NCI-H345 (cell line): ENCODE results near the gene SRGAP3.

Experiments
- DNase-seq: peaks from one replicate; lab custom pipeline; 2025; lab: John Stamatoyannopoulos, UW

SRGAP3 gene

DNA sequence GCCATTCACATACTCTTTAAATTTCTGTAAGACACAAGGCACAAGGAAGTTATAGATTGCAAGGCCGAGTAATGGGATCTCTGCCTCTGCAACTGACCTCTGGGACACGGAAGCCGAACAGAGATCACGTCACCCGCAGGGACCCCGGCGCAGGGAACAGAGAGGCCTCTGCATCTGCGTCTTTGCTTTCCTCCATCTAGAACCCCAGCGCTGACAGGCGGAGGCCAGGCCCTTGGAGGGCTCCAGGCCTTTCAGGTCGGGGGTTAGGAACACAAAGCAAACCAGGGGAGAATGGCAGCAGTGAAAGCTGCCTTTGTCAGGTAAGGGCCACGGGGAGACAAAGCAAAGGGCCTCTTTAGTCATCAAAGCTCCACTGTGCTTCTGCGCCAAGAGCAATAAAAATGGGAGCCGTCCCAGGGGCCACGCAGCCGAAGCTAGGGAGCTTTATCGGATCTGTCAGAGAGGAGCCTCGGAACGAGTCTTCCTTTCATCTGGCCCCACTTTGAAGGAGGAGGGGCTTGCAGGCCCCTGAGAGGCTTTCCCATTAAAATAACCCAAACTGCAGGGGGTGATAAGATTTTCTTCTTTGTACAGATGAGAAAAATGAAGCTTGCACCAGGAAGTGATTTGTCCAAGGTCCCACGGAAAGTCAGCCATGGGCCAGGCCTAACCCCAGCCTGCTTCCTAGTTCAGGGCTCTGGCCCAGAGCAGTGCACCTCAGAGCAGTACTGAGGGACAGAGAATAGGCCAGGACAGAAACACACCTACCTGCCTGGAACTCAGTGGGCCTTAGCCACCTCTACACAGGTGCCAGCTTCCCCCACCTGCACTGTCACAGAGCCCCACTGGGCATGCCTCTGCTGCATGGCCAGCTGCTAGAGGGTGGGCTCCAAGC, 201.7 kb downstream of the SRGAP3 start:
- DNase-seq, result no peak

DNA sequence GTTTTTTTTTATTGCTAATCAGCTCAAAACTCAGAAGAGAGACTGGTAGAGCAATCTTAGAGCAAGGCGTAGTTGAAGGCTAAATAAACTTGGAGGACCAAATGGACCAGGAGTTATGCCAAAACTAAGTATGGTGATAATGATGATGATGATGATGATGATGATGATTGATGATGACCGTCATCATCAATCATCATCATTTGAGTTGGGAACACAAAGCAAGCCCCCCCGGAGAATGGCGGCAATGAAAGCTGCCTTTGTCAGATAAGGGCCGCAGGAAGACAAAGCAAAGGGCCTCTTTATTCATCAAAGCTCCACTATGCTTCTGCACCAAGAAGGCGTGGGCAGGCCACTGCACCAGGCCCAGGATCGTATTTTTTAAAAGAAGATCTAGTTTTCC, 204.1 kb downstream of the SRGAP3 start:
- DNase-seq, result no peak

DNA sequence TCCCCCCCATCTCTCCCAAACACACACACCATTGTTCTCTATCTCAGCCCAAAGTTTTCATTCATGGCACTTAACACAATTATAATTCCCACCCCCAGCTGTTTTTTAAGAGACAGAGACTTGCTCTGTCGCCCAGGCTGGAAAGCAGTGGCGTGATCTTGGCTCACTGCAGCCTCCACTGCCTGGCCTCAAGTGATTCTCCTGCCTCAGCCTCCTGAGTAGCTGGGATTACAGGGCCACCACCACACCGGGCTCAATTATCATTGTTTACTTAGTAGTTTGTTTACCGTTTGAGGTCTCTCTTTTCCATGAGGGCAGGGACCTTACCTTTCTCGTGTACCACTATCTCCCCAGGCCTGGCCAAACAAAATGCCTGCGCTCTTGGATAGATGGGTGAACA, 206.4 kb downstream of the SRGAP3 start:
- DNase-seq, result no peak

DNA sequence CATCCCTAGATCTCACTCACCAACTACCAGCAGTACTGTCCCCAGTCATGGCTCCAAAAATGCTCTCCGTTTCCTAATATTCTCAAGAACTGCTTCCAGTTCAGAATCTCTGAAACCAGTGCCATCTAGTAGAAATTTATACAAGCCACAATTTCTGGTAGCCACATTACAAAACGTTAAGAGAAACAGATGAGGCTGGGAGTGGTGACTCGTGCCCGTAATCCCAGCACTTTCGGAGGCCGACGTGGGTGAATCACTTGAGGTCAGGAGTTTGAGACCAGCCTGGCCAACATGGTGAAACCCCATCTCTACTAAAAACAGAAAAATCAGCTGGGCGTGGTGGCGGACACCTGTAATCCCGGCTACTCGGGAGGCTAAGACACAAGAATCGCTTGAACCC, 207.8 kb downstream of the SRGAP3 start:
- no peak for DNase-seq

DNA sequence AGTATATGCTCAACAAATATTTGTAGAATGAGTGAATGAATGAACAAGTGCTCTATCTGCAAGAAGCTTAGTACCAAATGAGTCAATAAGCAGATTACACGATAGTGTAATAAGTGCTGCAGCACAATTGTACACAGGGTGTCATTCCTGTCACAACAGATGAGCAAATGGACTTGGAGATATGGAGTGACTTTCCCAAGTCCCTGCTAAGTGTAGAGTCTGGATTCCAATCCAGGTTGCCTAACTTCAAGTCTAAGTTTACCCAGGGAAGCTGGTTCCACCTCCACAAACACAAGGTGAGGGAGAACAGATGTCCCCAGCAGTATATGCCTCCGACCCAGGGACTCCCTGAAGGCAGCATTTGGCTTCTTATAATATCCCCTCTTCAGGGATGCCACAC, 208.4 kb downstream of the SRGAP3 start:
- DNase-seq, result no peak

DNA sequence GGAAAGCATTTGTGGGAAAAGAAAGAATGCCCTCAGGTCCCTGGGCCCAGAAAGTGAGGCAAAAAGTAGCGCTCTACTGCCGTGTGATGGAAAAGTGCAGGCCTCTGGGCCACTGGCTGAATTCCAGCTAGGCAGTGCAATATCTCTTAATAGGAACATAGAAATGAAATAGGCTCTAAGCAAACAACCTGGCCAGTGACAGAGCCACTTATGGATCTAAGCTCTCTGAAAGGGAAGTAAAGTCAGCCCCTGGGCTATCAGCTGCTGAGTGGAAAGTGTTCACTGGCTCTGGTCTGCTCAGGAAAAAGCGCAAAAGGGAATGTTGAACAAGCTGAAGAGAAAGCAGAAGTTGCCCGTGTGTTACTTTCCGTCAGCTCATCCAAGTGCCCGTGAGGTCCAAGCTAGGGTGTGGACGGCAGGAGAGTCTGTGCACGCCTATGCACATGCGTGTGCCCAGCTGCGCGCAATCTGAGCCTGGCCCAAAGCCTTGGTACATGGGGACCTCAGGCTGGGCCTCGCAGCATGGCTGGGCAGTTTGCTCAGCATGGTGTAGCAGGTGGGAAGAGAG, 212.2 kb downstream of the SRGAP3 start:
- DNase-seq, result peak; percentile 6

DNA sequence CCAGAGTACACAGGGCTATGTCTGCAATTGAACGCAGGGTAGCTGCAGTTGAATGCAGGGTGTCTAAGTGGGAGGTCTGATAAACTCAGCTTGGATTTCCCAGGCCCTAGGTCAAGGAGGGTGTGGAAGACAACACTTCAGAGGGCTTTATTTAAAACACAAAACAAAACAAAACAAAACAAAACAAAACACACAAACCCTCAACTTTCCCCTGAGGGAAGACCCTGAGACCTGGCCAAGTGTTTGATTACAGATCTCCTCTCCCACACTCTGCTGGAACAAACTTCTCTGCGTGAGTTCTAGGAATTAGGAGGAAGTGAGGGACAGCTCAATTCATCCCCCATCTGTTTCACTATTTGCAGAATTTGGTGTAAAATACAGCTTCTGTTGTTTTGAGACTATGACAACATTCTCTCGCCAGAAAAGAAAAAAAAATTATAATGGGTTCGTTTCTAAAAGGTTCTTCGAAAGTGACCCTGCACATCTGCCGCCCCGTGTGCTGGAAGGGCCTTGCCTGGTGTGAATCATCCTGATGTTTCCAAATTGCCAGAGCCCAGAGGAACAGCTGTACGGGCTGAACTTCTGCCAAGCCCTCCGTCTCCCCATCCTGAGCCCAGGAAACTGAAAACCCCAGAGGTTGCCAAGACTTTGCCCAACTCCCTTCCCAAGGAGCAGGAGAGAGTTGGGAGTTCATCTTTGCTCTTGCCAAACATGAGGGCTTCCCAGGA, 212.9 kb downstream of the SRGAP3 start:
- DNase-seq, result no peak

DNA sequence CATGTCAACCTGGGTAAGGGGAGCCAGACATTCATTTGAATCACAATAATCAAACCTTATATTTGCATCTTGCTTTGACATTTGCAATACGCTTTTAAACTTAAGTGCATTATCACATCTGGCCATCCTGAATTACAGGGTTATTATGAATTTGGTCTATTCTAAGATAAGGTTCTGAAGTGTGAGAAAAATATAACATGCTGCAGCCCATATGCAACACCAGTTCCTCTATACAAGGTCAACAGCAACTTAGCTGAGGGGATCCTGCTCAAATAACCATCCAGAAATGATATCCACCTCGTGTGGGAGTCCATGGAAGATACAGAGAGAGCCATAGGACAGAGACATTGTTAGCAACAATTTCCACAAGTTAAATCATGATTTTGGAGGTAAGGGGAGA, 213.5 kb downstream of the SRGAP3 start:
- DNase-seq, result no peak

DNA sequence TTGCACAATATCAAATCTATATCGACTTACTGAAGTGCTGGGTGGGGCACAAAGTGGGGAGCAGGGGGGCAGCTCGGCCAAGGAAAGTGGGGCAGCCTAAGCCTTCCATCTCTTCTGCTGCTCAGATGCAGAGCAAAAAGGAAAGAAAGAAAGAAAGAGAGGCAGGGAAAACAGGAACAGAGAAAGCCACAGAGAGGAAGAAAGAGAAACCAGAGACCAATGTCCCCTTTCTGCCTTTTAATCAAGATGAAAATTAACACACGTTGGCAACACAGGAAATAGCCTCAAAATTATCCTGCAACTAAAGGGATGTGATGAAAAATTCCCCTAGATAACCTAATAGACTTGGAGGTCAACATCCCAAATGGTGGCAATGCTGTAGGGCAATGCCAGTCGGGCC, 214.0 kb downstream of the SRGAP3 start:
- DNase-seq, result no peak

DNA sequence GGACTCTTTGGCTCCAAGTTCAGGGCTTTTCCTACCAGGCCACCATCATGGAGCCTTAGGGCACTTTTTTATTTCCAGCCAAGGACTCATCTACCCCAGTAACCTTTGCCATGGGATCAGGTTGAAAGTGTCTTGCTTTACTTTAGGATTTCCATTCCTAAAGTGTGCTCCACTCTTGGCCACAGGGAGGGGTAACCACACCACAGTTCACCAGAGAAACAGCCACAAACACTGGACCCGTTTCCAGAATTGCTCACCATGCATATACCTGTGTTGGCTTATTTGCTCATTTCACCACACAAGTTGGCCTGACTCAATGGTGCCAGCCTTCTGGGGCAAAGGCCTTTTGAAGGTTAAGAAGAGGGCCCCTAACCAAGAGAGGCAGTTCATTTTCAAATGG, 215.6 kb downstream of the SRGAP3 start:
- DNase-seq, result no peak

DNA sequence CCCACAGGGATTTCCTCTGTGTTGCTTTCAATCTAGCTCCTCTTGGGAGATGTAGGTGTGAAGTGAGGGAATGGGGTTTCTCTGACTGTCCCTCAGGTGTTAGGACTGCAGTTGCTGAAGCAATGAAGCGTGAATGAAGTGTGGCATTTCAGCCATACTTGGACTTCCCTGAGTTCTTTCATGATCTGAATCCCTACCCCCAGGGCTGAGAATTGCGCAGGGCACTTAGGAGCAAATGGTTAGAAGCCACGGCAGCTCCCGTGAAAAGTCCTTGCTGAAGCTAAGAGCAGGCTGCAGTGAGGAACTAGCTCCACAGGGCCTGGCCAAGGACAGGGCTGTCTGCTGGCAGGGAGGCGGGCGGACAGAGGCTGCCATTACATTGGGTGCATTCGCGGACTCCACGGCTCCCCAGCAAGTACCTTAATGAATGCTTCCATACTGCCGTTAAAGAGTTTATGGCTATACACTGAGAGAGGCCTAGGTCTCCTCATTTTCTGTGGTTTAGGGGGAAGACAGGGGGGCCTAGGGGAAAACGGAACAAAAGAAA, 217.1 kb downstream of the SRGAP3 start:
- DNase-seq, result no peak

DNA sequence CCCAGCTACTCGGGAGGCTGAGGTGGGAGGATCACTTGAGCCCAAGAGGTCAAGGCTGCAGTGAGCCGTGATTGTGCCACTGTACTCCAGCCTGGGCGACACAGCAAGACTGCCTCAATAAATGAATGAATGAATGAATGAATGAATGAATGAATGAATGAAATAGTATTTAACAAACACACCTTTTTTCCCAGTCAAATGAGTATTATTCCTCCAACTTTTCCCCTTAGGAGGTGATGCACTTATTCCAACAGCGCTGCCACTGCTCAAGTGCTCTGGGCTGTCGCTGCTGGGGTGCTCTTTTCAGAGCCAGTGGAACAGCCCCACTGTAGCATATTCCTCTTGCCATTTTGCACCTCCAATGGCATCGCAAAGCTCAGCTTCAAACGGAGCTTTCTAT, 219.4 kb downstream of the SRGAP3 start:
- DNase-seq, result no peak

DNA sequence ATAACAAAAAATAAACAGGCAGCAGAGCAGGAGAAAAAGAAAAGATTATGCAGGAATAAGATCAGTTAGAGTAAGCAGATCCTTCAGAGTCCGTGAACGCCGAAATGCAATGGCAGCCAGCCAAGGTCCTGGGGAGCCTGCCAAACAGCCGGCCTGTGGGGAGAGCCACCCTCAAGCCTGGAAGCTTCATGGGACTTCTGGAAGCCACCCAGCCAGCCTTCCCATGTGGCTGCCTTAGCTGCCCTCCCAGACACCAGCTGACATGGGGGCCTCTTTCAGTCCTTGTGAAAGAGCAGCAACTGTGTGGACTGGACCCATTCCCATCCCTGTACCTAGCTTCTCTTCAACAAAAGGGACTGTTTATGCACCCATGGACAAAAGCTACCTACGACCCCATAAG, 221.3 kb downstream of the SRGAP3 start:
- DNase-seq, result peak; percentile 61

DNA sequence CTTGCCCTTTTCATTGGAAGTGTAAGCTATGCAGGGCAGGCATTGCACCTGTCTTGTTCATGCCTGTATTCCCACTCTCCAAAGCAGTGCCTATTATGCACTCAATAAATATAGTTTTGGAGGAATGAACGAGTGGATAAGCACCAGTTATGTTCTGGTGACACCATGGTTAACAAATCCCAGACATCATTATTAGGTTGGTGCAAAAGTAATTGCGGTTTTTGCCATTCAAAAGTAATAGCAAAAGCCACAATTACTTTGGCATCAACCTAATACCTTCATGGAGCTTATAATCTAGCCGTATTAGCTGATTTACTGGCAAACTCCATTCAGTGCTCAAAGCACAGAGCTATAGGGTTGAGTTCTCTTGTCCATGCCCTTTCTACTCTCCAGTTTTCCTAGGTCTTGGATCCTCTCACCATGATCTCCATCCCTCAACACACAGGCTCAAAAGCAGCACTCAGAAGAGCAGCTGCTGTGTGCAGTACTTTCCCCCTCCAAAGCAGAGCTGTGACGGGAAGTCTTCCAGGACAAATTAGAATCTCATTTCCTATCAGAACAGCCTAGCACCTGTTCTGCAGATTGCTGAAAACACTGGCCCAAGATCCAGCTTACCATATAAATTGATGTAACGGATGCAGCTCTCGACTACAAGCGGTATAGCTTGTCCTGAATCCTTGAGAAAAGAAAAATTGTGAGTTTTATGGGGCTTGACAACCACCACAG, 223.0 kb downstream of the SRGAP3 start:
- DNase-seq, result no peak

DNA sequence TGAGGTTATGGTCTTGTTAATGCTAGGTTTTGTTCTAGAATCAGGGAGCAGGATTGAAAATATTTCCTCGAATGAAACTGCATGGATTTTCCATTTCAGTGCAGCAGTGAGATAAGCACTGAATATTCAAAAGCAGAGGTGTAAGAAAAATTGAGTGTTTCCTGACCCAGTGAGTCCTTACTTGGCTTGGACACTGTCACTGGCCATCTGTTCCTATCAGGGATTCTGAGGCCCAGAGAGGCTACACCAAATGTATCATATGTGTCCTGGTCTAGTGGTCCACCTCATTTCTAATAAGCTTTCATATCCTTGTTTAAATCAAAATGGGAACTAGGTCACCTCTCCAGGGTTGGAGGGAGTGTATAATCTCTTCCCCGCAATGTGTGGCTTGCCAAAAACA, 225.1 kb downstream of the SRGAP3 start:
- no peak for DNase-seq

DNA sequence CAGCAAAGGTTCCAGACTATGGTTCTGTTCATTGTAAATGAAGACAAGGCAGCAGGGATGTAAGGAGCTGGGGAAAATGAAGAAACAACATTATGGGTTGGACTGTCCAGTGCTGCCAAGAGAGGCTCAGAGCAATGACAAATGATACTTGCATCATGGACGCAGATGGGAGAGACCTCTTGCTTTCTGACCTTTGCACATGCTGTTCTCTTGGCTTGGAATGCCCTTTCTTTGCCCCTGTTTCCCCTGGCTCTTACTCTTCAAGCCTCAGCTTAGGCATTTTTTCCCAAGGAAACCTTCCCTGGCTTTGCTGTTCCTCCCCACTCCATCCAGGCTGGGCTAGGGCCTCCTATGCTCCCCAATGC, 226.2 kb downstream of the SRGAP3 start:
- DNase-seq, result no peak

DNA sequence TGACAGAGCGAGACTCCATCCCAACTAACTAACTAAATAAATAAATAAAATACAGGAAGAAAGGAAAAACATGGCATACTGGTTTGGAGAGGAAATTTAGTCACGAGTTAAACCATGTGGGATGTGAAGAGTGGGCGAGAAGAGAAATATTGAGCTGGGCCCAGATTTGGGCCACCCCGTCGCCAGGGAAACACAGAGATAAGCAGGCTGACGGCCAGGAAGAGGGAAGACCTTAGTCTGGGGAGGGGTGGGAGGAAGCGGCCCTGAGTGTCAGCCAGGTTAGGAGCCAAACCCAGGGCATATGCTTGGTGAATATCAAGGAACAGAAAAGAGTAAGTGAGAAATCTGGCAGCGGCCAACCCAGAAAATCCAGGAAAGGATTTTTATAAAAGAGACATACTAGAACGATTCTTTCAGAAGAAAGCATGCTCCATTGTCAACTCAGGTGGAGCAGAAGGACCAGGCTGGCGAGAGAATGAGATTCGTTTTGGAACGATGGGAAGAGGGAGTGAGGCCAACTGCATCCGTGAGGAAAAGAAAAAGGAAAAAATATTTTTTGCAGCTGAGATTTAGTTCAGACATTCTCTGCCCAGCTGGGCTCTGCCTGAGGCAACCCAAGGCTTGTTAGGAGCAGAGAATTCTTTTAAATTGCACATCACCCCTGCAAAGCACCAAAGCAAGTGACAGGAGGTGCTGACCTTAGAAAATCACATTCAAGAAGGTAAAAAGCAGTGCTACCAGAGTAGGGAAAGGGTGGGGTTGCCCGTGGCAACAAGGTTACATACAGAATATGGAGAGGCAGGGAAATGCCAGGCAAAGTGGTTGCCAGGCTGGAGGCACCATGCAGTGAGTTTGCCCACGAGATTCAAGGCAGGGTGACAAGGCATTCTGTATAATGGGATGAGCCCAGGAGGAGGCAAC, 226.9 kb downstream of the SRGAP3 start:
- no peak for DNase-seq

DNA sequence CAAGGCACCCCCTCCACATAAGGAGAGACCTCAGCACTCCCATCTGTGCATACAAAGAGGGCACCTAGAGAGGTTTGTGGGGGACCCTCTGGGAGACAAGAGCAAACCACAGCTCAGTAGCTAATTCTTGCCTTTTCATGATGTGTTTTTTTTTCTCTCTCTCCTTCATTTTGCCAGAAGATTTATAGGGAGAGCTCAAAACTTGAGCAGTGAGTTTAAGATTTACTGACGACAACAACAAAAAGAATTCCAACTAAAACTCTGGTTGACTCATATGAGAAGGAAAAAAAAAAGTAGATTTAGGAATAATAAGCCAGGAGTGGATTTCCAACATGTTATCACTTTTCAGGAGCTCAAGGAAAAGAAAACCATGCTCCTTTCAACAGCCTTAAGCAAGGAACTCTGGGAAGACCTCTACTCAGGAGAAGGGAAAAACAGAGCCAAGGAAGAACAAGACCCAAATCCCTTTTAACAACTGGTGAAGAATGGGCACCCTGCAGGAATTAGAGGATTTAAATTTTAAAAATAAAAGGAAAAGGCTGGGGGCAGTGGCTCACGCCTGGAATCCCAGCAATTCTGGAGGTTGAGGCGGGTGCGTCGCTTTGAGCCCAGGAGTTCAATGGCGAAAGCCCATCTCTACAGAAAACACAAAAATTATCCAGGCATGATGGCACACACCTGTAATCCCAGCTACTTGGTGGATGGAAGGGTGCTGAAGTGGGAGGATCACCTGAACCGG, 228.0 kb downstream of the SRGAP3 start:
- DNase-seq, result no peak

DNA sequence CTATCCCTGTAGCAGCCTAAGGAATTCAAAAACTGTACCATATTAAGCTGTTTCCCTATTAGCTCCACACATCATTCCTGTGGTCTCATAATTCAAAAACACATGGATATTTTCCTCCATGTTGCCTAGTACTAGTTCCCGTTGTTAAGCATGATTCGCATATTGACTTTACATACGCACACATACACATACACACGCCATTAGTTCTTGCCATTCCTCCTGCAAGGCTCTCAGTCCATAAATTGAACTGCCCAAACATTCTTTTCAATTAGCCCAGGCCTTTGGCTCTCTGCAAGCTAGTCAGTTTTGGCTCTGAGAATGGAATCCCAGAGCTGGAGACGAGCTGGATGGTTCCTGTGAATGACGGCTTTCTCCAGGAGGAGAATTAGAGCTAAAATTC, 229.0 kb downstream of the SRGAP3 start:
- no peak for DNase-seq

DNA sequence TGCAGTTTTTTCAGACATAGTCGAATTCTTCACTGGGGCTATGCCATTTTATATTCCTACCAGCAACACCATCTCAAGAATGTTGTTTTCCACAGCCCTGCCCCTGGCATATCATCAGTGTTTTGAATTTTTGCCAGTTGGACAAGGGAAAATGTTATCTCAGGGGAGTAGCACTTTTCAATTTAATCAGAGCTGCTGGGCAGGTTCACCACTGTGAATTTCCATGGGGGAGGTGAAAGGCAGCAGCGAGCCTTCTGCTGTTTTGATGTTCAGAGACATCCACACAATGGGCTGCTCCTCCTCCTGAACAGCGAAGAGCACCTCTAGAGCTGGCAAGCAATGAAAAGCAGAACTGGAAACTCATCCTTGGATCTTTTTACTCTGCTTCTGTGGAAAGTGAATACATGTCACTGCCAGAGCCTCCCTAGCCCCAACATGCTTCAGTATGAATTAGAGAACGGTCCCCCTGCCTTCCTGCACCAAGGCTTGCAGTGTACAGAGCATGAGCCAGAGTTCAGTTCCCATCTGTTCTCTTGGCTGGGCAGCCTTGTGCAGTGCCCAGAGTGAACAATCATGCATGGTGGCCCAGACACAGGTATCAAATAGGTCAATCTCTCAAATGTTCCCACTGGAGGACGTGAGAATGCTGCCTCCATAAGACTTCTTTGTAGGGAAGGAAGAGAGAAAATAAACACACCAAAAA, 230.0 kb downstream of the SRGAP3 start:
- DNase-seq, result no peak
